OCI-LY1 (cell line): Measurements from ENCODE around the gene MPZL1.

Experiments used
- H2AFZ ChIP-seq: fragments of 200-600 bp; sonication (generic), shearing (Covaris generic); 2 replicates; pipeline ENCODE4 v1.6.0; 2014; ENCODE audit warnings: antibody characterized with exemption, mild to moderate bottlenecking, low read length
- H3F3A ChIP-seq: fragments of 200-600 bp; sonication (generic), shearing (Covaris generic); 2 replicates; pipeline ENCODE4 v1.6.0; 2014; ENCODE audit warnings: mild to moderate bottlenecking, antibody characterized with exemption, low read length, moderate library complexity; ENCODE audit not compliant: insufficient read depth
- H3K27ac ChIP-seq: fragments of 200-600 bp; sonication (generic); 2 replicates; pipeline ENCODE4 v1.5.1; 2014; ENCODE audit warnings: low read length, mixed run types, mild to moderate bottlenecking, low read depth; ENCODE audit not compliant: poor library complexity, severe bottlenecking
- H3K27me3 ChIP-seq: fragments of 200-600 bp; sonication (generic); 2 replicates; pipeline ENCODE4 v1.6.0; 2014; ENCODE audit warnings: antibody characterized with exemption, mild to moderate bottlenecking, low read length, moderate library complexity; ENCODE audit not compliant: insufficient read depth
- H3K36me3 ChIP-seq: fragments of 200-600 bp; sonication (generic); 2 replicates; pipeline ENCODE4 v1.6.1; 2014; ENCODE audit warnings: mild to moderate bottlenecking, antibody characterized with exemption, low read length, moderate library complexity, mixed read lengths; ENCODE audit not compliant: insufficient read depth
- H3K4me1 ChIP-seq: fragments of 200-600 bp; sonication (generic); 2 replicates; pipeline ENCODE4 v1.5.1; 2014; ENCODE audit warnings: mild to moderate bottlenecking, low read length, moderate library complexity; ENCODE audit not compliant: insufficient read depth, severe bottlenecking
- H3K4me2 ChIP-seq: fragments of 200-600 bp; sonication (generic), shearing (Covaris generic); 2 replicates; pipeline ENCODE4 v1.6.1; 2014; ENCODE audit warnings: low read length
- H3K4me3 ChIP-seq: fragments of 200-600 bp; sonication (generic); 2 replicates; pipeline ENCODE4 v1.5.1; 2014; ENCODE audit warnings: low read length, low read depth, mild to moderate bottlenecking, mixed read lengths; ENCODE audit not compliant: poor library complexity, severe bottlenecking
- H3K79me2 ChIP-seq: fragments of 200-600 bp; shearing (Covaris generic); 2 replicates; pipeline ENCODE4 v1.6.1; 2016; ENCODE audit warnings: mixed run types, low read length, mixed read lengths; ENCODE audit not compliant: insufficient read depth
- H3K9ac ChIP-seq: fragments of 200-600 bp; sonication (generic), shearing (Covaris generic); 2 replicates; pipeline ENCODE4 v1.6.1; 2014; ENCODE audit warnings: mild to moderate bottlenecking, low read length, mixed read lengths
- H3K9me2 ChIP-seq: fragments of 200-600 bp; sonication (generic), shearing (Covaris generic); 2 replicates; pipeline ENCODE4 v1.6.1; 2014; ENCODE audit warnings: low read depth, mild to moderate bottlenecking, low read length, mixed read lengths
- H3K9me3 ChIP-seq: fragments of 200-600 bp; shearing (Covaris generic); 2 replicates; pipeline ENCODE4 v1.6.1; 2014; ENCODE audit warnings: low read length, mixed read lengths
- H4K20me1 ChIP-seq: fragments of 200-600 bp; sonication (generic), shearing (Covaris generic); 2 replicates; pipeline ENCODE4 v1.6.0; 2016; ENCODE audit warnings: mild to moderate bottlenecking, low read length; ENCODE audit not compliant: insufficient read depth
- CTCF ChIP-seq: fragments of 200-600 bp; sonication (generic), shearing (Covaris generic); IDR thresholded peaks from 2 replicates; pipeline ENCODE4 v1.5.1; 2017; ENCODE audit warnings: mild to moderate bottlenecking, antibody characterized with exemption, low read length, moderate library complexity, mixed read lengths
- EZH2 ChIP-seq: fragments of 200-600 bp; sonication (generic), shearing (Covaris generic); IDR thresholded peaks from 2 replicates; pipeline ENCODE4 v1.8.0; 2017; ENCODE audit warnings: borderline replicate concordance, mixed run types, mild to moderate bottlenecking, antibody characterized with exemption, low read length, moderate library complexity, mixed read lengths

Gene MPZL1

GRCh38 chr1:167797015-167797414 is 75.2 kb downstream of the MPZL1 start:
- H3K4me3 ChIP-seq: no peak overlapping the region
- H3K4me1 ChIP-seq: no peaks in the 10 kb centered on the region
- no peaks in the 10 kb centered on the region for H4K20me1 ChIP-seq
- H3K4me2 ChIP-seq: no peak overlapping the region
- no peak overlapping the region for H3K9ac ChIP-seq
- no peaks in the 10 kb centered on the region for H3K9me3 ChIP-seq
- no peaks in the 10 kb centered on the region for H3K27me3 ChIP-seq
- no peaks in the 10 kb centered on the region for H3K79me2 ChIP-seq
- no peaks in the 10 kb centered on the region for H3K9me2 ChIP-seq
- no peak overlapping the region for H2AFZ ChIP-seq
- TF ChIP-seq EZH2 (no peak), CTCF (no peak)
- no peaks in the 10 kb centered on the region for H3F3A ChIP-seq
- H3K27ac ChIP-seq: no peak overlapping the region
- no peaks in the 10 kb centered on the region for H3K36me3 ChIP-seq

- peaks cover 6% of the 10 kb centered on the region for H3K4me1 ChIP-seq
Observed at GRCh38 chr1:167798952-167799351, 77.2 kb downstream of the MPZL1 start.

DNA sequence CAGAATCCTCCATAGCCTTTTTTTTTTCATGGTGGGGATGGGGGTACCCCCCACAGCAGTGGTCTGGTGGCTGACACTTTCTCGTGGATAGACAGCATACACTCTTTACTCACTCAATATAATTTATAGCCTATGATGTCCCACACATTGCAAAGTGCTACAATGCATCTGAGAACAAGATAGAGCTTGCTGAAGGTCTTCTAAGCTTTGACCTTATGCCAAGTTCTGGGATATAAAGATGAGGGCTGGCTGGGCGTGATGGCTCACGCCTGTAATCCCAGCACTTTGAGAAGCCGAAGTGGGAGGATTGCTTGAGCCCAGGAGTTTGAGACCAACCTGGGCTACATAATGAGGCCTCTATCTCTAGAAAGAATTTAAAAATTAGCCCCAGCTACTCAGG is 78.0 kb downstream of the MPZL1 start:
- Histone ChIP-seq H3F3A (no peaks in the 10 kb centered on the region), H3K36me3 (no peaks in the 10 kb centered on the region), H3K27ac (no peak overlapping the region), H2AFZ (no peak overlapping the region), H3K9me3 (no peaks in the 10 kb centered on the region), H4K20me1 (no peaks in the 10 kb centered on the region), H3K27me3 (no peaks in the 10 kb centered on the region), H3K4me3 (no peak overlapping the region), H3K9ac (no peak overlapping the region), H3K4me2 (no peak overlapping the region), H3K9me2 (no peaks in the 10 kb centered on the region), H3K4me1 (peaks cover 11% of the 10 kb centered on the region), H3K79me2 (no peaks in the 10 kb centered on the region)
- TF ChIP-seq EZH2 (no peak), CTCF (no peak)

More at GRCh38 chr1:167798952-167799351, 77.2 kb downstream of the MPZL1 start:
- Histone ChIP-seq H3K4me2 (no peak overlapping the region), H3K9me3 (no peaks in the 10 kb centered on the region), H2AFZ (no peak overlapping the region), H3K9ac (no peak overlapping the region), H4K20me1 (no peaks in the 10 kb centered on the region), H3K9me2 (no peaks in the 10 kb centered on the region), H3K36me3 (no peaks in the 10 kb centered on the region), H3F3A (no peaks in the 10 kb centered on the region), H3K79me2 (no peaks in the 10 kb centered on the region), H3K27me3 (no peaks in the 10 kb centered on the region), H3K27ac (no peak overlapping the region), H3K4me3 (no peak overlapping the region)
- TF ChIP-seq CTCF (no peak), EZH2 (no peak)
